Urothelium cell line (cell line): ENCODE measurements around the gene CAPZB.

Source experiments
- DNase-seq: peaks from one replicate; pipeline ENCODE4 v3.0.0; 2011; ENCODE audit warnings: low spot score, mixed read lengths
- FAIRE-seq: peaks from 2 replicates; lab custom pipeline; 2011; peaks lifted over from hg19 to GRCh38; lab: Jason Lieb, UNC

Gene CAPZB

GRCh38 chr1:19450811-19451515 is 34.4 kb downstream of the CAPZB start:
- FAIRE-seq (no peak), DNase-seq (peak; percentile 54)

DNA sequence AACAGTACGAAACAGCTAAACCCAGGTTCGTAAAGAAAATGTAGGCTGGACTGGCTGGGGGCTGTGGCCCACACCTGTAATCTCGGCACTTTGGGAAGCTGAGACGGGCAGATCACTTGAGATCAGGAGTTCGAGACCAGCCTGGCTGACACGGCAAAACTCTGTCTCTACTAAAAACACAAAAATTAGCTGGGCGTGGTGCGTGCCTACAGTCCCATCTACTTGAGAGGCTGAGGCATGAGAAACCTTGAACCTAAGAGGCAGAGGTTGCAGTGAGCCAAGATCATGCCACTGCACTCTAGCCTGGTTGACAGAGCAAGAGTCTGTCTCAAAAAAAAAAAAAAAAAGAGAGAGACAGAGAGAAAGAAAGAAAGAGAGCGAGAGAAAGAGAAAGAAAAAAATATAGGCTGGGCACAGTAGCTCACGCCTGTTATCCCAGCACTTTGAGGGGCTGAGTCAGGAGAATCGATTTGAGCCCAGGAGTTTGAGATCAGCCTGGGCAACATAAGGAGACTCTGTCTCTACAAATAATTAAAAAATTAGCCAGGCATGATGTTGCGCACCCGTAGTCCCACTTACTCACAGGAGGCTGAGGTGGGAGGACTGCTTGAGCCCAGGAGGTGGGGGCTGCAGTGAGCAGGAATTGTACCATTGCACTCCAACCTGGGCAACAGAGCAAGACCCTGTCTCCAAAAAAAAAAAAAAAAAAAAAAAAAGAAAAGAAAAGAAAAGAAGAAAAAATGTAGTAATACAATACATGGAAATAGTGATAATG is 35.7 kb downstream of the CAPZB start:
- no peak for DNase-seq
- no peak for FAIRE-seq

DNA sequence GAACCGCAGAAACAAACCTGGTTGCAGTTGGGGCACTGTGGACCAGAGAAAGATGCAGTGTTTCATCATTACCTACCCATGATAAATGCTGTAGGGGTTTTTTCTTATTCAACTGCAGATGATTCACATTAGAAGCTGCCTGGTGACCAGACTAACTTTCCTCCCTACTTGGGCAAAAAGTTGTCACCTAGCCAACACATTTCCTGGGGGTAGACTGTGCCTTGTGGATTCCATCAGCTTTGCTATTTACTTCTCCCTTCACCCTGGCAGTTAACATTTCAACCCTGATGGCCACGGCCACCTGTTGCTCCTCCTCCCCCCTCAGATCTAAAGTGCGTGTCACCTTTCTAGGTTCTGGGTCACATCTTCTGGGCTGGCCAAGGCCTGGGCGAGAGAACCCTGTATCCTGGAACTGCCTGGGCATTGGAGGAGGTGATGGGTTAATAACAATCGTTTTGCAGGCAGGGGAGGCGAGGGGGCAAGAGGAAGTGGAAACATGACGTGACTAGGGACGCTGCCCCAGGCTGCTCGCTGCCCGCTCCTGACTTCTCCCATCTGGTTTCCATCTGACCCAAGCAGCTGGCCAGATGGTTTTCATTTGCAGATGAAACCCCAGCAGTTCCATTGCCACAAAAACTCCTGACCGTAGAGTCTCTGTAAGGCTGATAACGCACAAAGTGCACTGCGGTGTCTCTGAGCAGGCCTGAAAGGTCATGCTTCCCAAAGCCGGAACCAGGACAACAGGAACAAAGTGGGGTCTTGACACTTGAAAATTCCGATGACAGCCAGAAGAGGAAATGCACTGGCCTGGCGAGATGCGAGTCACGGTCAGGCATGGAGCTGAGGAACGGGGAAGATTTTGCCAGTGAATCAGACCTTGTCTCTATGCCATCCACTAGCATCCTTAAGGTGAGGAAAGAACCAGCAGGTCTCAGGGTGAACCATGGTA is 36.6 kb downstream of the CAPZB start:
- FAIRE-seq = no peak
- DNase-seq = no peak

GRCh38 chr1:19447550-19447949 is 37.8 kb downstream of the CAPZB start:
- FAIRE-seq (no peak), DNase-seq (no peak)

DNA sequence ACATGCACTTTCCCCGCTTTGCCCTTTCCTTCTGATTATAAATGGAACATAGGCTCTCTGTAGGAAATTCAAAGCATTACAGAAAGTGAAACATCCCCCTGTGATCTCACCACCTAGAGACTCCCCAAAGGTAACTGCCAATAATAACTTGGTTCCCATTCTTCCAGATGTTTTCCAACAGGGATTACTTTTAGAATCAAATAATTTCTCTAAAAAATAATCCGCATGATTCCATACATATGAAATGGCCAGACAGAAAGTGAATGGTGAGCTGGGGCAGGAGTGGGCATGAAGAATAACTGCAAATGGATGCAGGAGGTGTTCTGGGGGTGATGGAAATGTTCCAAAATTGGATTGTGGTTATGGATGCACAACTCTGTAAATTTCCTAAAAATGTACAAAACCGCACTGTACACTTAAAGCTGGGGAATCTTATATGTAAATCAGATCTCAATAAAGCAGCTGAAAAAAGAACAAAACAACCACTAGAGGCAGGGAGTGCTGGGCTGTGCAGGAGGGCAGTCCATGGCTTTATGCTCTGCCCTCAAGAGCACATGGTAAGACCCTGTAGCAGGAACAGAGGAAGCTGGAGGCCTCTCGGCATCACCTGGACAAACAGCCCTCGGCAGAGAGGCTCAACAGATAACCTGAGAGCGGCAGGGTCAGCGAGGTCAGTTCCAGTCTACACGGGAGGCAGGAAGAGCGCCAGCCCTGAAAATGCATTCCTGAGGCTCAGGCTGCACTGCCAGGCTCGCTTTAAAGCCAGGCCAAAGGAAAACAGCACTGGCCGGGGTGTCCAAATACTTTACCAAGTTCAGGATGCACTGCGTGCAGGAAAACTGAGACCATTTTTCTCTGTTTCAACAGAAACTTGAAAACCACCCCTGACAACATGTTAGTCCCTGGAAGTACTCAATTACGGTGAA is 39.7 kb downstream of the CAPZB start:
- FAIRE-seq = no peak
- peak; percentile 30 for DNase-seq

DNA sequence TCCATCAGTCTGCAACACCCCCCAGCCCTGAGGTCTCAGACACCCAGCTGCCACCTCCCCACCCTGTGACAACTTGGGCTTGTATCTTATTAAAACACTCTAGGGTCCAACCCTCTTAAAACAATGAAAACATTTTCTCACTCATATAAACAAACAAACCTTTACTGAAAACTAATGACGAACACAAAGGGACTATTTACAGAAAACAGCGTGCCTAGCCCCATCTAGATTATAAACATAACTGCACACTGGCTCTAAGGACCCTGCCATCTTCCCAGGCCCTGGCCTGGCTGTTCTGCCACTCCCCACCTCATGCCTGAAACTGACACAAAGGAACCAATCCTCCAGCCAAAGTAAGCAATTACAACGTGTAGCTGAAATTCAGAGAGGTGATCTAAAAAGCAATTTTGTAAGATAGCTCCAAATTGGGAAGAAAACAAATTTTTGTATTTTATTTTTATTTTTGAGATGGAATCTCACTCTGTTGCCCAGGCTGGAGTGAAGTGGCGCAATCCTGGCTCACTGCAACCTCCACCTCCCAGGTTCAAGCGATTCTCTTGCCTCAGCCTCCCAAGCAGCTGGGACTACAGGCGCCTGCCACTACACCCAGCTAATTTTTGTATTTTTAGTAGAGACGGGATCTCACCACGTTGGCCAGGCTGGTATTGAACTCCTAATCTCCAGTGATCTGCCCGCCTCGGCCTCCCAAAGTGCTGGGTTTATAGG is 40.9 kb downstream of the CAPZB start:
- FAIRE-seq = no peak
- DNase-seq = no peak

DNA sequence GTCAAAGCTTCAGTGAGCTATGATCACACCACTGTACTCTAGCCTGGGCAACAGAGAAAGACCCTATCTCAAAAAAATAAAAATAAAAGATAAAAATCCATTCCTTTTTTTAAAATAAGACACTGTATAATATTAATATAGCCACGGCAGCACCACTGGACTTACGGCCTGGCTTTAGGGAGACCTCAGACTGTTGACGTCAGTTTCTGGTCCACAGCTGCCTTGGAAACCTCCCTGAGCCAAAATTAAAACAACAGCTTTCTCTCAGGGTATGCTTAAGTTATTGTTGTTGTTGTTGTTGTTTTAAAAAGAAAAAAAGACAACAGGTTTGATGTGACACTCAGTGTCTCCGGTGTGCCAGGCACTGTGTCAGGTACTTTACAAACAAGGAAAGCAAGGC is 42.0 kb downstream of the CAPZB start:
- DNase-seq (no peak), FAIRE-seq (no peak)

DNA sequence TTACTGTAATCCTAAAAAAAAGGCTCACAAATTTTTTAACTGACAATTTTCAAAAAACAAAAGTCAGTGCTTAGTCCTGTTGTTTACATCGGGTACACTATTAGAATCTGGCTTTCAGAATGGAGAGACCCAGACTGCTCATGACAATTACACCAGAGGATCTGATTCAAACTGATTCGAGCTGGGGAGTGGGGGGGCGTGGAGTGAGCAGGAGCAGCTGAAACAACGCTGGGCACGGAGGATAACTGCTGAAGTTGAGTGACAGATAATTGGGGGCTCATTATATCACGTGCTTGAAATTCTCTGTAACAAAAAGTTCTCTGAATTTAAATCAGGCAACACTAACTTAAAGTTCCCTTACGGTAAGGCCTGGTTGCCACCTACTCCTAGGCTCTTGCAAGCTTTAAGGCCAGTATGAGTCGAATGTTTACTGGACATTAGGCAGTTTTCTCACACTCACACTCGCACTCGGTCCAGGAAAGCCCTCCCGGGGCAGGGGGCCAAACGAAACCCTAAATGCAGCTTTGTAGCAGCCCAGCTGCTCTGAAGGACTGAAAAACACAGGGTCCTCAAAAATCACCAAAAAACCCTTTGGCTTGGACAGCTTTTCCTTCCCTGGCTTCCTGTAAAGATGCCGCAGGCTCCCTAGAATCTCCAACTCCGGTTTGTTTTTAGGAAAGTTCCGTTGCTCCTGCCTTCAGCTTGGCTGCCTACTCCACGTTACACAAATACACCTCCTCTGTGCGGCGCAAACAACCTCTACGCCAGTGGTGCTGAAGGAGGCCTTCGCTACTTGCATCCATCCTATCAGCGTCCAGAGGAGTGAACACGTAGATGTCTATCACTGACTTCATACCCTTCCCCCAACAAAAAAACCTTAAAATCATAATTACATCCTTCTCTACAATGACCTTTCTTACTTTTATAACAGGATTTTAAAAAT is 42.9 kb downstream of the CAPZB start:
- FAIRE-seq = no peak
- DNase-seq = no peak

DNA sequence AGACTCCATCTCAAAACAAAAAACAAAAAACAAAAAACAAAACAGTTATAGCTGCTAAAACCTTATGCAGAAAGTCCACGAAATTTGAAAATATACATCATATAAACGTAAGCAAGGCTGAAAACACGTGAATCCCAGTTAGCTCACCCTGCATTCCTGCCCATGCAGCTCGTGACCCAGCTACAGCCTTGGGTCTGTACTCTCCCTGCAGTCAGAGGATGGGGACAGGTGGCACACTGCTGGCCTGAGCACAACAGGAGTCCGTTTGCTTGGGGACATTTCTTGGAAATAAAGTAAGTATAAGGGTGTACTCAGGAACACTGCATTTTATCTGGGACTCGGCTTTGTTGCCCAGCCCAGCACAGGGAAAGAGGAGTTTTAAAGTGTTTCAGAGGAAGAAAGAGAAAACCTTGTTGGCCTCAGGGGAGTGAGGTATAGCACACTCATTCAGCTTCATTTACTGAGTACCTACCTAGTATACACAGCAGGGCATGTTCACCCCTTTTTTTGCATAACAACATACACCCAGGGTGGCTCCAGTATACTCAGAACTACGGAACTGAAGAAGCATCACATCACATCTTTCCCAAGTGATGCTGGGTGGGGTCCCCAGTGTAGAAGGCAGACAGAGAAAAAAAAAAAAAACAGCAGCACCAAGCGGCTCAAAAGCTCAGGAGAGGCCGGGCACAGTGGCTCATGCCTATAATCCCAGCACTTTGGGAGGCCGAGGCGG is 44.1 kb downstream of the CAPZB start:
- FAIRE-seq (no peak), DNase-seq (no peak)

DNA sequence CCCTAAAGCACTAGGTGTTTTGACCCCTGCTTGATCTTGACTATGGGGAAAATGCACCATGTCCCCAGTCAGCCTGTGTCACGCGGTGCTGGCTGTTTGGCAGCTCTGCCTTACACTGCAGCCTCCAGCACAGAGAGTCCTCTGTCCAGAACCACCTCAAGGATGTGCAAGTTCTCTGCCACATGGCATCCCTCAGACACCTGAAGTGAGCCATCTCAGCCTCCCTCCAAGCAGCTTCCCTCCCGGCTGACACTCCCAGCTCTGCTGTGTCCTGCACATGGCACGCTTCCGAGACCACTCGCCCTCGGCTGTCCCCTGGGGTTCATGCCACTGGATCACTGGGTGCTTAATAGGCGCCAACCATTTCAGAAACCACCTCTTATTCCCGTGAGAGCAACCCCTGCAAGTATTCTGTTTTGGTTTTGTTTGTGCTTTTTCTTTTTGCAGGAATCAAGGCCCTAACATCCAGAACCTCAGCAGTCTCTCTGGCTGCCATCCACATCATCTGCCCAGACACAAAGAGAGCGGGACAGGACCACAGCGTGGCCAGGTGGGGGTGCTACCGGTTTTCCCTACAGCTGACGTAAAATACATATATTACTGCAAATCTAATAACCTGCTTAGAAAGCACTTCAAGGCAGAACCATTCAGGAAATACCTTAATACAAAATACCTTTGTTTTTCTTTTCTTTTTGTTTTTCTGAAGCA is 45.7 kb downstream of the CAPZB start:
- no peak for FAIRE-seq

DNA sequence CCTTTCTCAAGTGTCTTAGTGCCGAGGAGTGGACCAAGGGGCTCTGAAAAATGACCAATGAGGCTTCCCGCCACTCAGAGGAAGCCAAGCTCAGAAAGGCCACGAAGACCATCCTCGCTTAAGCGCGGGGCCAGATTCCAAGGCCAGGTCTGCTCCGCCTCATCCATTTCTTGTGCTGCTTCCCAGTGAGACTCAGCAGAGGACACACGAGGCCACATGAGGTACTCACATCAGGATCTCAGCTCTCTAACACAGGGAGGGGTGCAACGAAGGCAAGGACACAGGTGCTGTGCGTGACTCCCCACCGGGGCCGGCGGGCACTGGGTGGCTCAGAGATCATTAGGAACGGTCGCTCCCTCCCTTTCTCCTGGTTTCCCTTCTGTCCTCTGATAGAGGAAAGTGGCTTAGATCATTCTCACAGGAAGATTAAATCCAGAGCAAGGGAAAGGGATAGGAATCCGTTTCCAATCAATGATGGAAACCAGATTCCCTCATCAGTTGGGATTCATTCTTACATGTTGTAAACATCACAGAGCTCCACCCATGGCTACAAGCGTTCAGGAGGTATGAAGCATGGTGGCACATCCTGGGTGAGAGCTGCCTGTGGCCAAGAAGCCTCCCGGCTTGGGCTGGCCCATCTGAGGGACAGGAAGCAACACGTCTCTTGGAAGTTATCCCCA is 46.7 kb downstream of the CAPZB start:
- DNase-seq = no peak
- FAIRE-seq = no peak

More for the DNA sequence above, 45.7 kb downstream of the CAPZB start:
- DNase-seq = no peak

- FAIRE-seq (no peak), DNase-seq (no peak)
Measured at GRCh38 chr1:19437891-19438294, 47.4 kb downstream of the CAPZB start.

DNA sequence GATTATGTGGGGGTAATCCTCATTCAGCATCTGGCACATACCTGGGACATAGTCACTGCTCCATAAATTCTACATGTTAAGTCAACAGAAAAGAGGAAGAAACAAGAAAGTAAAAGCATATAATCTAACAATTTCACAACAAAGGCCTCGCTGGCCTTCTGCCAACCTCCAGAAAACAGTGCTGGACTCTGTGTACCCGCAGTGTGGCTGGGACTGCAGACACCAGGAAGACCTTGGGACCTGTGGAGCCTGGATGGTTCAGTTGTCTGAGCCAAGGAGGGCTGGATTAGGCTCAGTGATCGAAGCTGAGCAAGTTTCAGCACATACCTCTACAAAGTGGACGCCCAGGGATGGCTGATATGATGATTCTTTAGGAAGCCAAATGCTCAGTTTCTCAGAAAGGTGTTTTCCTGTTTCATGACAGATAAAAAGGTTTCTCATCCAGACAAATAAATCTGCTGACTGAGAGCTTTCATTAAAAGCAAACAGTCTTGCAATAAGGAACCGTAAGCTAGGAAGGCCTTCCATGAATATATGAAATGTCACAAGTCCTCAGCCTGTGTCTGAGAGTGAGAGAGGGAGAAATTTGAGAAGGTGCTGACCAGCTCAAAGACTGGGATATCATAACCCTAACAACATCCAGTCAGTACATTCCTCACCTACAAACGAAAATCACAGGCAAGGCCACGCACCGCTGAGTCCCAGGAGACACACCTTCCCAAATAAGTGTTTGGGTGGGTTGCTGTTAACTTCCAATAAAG is 48.4 kb downstream of the CAPZB start:
- DNase-seq = no peak
- FAIRE-seq = no peak

GRCh38 chr1:19435851-19436455 is 49.4 kb downstream of the CAPZB start:
- DNase-seq (no peak), FAIRE-seq (no peak)

DNA sequence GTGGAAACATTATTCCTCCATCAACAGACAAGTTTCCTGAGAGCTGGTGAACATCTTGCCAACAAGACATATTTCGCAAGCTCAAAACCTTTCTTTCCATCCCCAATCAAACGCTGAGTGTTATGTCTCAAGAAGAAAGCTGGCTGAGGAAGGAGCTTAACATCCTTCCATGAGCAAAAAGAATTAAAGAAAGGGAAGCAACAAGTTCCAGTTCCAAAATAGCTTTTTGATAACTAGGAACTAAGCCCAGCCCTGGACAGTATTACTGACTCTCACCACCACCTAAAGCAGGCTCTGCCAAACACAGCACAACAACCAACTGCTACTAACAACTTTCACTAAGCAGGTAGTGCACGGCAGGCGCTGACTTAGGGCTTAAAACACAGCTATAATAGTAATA is 50.2 kb downstream of the CAPZB start:
- DNase-seq (no peak), FAIRE-seq (no peak)

GRCh38 chr1:19433719-19433998 is 51.7 kb downstream of the CAPZB start:
- no peak for FAIRE-seq

More at GRCh38 chr1:19433719-19433998, 51.7 kb downstream of the CAPZB start:
- DNase-seq = no peak
